ENCODE measurements around the gene C1orf35. TPM values are rescaled to one million over a fixed set of nuclear protein-coding genes. Genes with fewer than 3 reads are reported as not detected.

Gene C1orf35
- 28.4 to 39.8 TPM (median 38.3 TPM) in 5 replicates for total RNA-seq (2022; extraction: Qiagen RNA extraction)

DNA sequence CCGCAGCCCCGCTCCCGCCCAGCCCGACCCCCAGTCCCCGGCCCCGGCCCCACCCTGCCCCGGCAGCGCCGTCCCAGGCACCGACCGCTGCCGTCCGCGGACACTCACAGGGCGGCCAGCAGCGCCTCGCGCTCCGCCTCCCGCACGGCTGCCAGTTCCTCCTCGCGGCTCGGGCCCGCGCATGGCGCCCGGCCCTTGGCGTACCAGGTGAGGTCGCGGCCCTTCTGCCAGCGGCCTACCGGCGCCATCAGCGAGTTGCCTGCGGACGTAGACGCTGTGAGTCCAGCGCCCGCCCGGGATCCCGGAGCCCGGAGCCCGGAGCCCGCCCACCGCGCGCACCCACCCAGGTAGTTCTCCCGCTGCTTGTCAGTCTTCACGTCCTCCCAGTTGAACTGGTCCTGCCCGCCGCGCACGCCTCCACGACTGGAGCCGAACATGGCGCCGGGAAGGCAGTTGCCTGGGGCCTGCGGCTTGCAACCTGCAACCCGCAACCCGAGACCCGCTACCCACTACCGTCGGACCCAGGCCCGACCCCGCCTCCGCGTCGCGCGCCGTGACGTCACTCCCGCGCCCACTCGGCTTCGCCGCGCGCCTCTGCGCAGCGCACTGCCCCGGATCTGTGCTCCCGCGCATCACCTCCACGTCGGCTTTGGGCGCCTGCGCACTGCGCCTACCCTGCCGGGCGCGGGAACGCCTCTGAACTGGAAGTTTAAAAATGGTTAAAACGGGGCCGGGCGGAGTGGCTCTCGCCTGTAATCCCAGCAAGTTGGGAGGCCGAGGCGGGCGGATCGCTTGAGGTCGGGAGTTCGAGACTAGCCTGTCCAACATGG lies at the start of gene C1orf35:
TSS of gene C1orf35 (minus strand) at position 535 of the 830 bp plus-strand sequence. CDS start at position 437, 98 bp downstream.

GRCh38 chr1:228149406-228150119 lies 46.4 kb upstream of the C1orf35 start, which contains the start of gene GJC2:
TSS of gene GJC2 (plus strand) at chr1:228149930. CDS start at chr1:228157759, 7,829 bp downstream.

DNA sequence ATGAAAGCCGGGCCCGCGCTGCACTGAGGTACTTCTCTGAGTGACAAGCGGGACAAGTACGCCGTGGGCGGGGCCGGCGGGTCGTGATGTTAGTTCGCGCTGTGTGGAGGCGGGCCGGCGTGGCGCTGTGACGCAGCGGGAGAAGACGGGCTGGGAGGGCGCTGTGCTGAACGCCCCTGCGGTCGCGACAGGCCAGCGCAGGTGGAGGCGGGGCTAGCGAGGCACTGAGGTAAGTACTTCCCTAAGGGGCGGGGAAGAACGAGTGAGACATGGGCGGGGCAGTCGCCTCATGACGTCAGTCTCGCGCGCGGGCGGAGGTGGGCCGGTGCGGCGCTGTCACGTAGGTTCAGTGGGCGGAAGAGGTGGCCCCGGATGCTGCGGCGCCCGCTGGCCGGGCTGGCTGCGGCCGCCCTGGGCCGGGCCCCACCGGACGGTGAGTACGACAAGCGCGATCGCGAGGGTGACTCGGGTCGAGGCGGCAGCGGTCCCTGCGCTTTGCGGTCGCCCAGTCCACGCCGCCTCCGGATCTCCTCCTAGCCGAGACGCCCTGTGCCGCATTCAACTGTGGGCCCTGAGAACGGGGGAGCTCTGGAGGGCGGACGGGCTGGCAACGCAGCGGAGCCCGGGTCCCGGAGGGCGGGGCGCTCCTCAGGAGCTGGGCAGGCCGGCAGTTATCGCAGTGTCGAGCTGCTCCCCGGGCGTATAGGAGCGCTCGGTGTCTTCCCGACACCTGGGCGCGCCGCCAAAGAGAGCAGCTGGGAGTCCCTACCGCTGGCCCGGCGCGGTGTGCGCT lies 37.0 kb upstream of the C1orf35 start, which contains the start of gene GUK1:
TSS of gene GUK1 (plus strand) at position 349 of the 793 bp plus-strand sequence. CDS start at position 373, 24 bp downstream.

DNA sequence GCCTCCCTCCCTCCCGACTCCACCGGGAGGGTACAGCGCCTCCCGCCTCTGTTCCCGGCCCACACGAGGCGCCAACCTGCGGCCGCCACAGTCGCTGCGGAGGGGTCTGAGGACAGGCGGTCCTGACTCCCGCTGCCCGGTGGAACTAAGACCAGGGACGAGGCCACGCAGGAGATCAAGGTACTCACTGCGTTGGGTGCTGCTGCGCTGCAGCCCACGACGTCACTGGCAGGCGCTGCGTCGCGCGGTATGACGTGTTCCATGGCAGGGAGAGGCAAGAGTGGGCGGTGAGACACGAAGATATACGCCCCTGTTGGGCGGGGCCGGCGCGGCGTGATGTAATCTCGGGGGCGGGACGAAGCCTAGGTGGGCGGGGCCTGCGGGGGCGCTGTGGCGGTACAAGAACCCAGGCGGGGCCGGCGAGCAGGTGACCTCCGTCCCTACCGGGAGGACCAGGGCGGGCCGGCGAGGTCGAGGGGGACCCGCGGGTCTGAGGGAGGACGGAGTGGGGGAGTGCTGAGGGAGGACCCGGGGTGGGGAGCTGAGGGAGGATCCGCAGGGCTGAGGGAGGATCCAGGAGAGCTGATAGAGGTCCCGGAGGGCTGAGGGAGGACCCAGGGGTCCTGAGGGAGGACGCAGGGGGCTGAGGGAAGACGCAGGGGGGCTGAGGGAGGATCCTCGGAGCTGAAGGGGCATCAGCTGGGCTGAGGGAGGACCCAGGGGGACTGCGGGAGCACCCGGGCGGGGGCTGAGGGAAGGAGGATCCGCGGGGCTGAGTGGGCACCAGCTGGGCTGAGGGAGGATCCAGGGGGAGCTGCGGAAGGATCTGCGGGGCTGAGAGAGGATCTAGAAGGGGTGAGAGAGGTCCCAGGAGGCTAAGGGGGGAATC lies 6.2 kb upstream of the C1orf35 start, which contains the start of gene MRPL55:
TSS of gene MRPL55 (minus strand) at position 227 of the 889 bp plus-strand sequence. CDS start 1,039 bp downstream, outside the sequence.

GRCh38 chr1:228082214-228082917 lies 20.8 kb downstream of the C1orf35 start, which contains the start of gene ARF1:
TSS of gene ARF1 (plus strand) at chr1:228082708. CDS start at chr1:228097115, 14,407 bp downstream.

Other genes with a start within 250 kb of the C1orf35 start
- 6.5 to 10.7 TPM (median 8.7 TPM) in 5 replicates for gene WNT9A, start 155.4 kb downstream of the C1orf35 start, total RNA-seq (2022; extraction: Qiagen RNA extraction)
- 0.02 to 0.03 TPM in 2 of 5 replicates, not detected in the others for gene WNT3A, start 96.3 kb downstream of the C1orf35 start, total RNA-seq (2022; extraction: Qiagen RNA extraction)
- gene ARF1, start 20.6 kb downstream of the C1orf35 start, total RNA-seq (2022; extraction: Qiagen RNA extraction), result 383 to 456 TPM (median 450 TPM) in 5 replicates
- gene MRPL55, start 6.0 kb upstream of the C1orf35 start, total RNA-seq (2022; extraction: Qiagen RNA extraction), result 64.4 to 94.2 TPM (median 90.6 TPM) in 5 replicates
- 114 to 161 TPM (median 158 TPM) in 5 replicates for gene GUK1, start 37.0 kb upstream of the C1orf35 start, total RNA-seq (2022; extraction: Qiagen RNA extraction)
- 0.20 to 0.64 TPM (median 0.49 TPM) in 5 replicates for gene GJC2, start 46.6 kb upstream of the C1orf35 start, total RNA-seq (2022; extraction: Qiagen RNA extraction)
- 2.9 to 6.8 TPM (median 5.6 TPM) in 5 replicates for gene IBA57, start 62.5 kb upstream of the C1orf35 start, total RNA-seq (2022; extraction: Qiagen RNA extraction)
- gene OBSCN, start 104.7 kb upstream of the C1orf35 start, total RNA-seq (2022; extraction: Qiagen RNA extraction), result 3.6 to 6.4 TPM (median 5.8 TPM) in 5 replicates

Measured in A549 treated with CORT108297 at 1 μM for 4 hours (cell line).